ENCODE results near the gene GRIPAP1.

GRIPAP1 gene

DNA sequence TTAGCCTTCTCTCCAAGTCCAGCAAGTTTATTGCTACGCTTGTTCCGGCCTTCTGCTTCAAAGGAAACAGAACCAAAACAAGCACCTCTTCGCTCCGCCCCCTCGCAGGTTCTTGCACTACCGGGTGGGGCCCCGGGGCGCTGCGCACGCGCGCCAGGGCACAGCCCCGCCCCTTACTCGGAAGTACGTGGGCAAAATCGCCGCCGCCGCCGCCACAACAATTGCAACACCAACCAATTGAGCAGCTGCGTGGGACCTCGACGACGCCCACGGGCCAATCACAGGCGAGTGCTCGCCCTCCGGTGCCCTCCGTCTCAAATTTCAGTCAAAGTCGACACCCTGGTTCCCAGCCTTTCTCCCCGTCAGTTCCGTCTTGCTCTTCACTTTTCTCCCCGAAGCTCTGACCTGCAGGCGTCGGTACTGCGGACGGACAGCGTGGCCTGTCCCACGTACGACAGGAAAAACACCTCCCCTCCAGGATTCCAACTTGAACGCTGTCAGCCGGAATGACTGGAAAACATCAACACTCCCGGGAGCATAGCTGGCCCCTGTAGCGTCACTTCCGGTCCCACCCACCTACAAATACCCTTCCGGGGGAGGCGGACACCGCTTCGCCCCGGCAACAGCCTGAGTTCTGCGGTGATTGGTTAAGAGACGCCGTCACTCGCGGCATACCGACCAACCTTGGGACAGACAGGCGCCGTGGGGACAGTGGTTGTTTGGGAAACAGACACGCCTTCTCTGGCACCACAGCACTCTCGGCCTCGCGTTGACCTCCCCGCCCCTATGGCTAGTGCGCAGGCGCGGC, 44.0 kb downstream of the GRIPAP1 start:
- FAIRE-seq: peak; percentile 91

DNA sequence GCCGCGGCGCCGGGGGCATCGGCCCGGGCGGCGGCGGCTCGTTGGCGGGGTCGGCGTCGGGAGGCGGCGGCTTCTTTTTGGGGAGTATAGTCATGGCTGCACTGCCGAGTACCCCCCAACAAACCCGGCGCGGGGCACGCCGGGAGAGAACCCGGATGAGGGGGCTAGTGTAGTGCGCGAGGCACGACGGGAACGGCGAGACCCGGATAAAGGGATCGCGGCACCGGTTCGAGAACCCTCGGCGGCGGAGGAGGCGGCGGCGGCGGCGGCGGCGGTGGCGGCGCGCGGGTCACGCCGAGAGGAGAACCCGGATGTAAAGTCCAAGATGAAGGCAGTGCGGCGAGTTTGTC, 44.6 kb downstream of the GRIPAP1 start, which contains the start of gene OTUD5:
Gene OTUD5, minus strand, starts transcription at position 131 of the 350 bp plus-strand sequence. Its CDS starts 37 bp downstream, at position 94.
- no peak for FAIRE-seq

GRCh38 chrX:48956728-48957414, 45.2 kb downstream of the GRIPAP1 start:
- FAIRE-seq: no peak

DNA sequence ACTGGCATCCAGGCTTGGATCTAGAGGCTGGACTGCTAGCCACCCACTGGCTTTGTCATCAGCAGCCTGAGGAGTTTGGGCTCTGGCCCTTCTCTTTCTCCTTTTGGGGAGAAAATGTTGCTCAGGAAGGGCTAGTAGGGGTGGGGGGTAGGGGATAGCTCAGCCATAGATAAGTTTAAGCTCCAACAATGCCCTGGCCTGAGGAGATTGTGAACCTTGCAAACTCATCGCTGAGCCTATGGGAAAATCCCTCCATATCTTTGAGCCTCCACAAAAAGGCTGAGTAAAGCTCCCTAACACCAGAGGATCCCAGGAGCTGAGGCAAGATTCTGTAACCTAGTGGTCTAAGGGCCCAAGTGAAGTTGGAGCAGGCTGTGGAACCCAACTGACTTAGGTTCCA, 53.5 kb downstream of the GRIPAP1 start:
- no peak for FAIRE-seq

DNA sequence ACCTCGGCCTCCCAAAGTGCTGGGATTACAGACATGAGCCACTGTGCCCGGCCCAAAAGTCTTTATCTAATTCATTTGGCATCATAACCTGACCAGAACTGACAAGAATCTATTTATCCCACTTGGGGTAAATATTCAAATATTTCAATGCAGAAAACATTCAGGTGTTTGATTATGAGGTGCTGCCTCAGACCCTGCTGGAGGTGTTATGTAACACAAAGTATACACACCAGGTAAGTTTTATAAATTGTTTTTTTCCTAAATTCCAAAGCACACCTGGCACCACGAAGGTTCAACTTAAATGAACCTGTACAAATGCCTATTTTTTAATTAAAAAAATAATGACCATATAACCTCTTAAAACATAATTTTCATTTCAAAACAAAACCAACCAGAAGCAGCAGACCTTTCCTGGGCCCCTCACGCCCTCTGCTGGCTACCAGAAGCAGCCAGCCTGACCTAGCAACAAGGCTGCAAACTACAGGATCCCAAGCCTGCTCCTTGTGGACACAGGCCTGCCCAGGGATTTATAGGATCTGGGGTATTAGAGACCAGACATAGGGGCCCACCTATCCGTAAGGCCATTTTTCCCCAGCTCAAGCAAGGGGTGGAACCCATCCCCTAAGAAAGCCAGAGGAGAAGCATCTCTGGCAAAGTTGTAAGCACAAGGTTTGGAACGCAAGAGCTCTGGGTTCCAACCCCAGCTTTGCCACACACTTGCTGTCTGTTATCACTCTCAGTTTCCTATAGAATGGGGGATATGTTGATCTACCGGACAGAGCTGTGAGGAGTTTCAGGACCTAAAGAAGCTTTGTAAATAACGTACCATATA, 56.3 kb downstream of the GRIPAP1 start:
- peak; percentile 21 for FAIRE-seq

DNA sequence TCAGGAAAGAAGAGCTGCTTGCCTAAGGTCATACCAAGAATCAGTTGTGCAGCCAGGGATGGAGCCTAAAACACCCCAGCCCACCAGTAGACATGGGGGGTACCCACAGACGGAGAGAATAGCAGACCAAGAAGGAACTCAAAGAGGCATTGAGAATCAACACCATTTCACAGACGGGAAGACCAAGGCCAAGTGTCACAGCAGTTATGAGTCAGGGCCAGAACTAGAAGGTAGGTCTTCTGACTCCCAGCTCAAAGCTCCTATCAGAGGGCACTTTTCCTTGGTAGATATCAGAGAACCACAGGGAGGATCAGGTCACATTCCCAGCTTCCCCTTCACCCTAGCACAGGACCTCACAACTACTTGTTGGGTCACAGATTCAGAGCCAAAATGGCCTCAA, 59.2 kb downstream of the GRIPAP1 start:
- FAIRE-seq: no peak

DNA sequence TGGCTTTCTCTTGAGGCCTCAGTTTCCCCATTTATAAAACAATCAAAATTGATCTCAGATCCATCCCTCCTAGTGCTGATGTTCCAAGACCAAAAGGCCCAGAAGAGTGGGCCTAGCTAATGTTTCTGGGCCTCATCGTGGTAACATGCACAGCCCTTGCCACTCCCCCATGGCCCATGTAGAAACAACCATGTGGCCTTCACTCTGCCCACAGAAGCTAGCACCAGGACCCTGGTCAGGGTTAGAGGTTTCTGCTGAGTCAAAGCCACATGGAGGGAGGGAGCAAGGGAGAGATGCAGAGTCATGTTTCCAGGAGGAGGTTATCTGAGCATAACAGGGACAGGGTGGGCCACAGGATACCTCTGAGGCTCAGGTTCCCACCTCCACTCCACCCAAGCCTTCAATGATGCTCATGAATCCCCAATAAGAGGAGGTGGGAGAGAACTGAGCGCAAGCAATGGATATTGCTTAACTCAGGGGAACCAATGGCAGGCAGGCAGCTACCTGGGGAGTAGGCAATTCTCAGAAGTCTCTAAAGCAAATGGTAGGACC, 61.6 kb downstream of the GRIPAP1 start:
- FAIRE-seq: no peak

GRCh38 chrX:48939524-48940228, 62.4 kb downstream of the GRIPAP1 start:
- FAIRE-seq: no peak

GRCh38 chrX:48938721-48939425, 63.2 kb downstream of the GRIPAP1 start:
- FAIRE-seq: no peak

DNA sequence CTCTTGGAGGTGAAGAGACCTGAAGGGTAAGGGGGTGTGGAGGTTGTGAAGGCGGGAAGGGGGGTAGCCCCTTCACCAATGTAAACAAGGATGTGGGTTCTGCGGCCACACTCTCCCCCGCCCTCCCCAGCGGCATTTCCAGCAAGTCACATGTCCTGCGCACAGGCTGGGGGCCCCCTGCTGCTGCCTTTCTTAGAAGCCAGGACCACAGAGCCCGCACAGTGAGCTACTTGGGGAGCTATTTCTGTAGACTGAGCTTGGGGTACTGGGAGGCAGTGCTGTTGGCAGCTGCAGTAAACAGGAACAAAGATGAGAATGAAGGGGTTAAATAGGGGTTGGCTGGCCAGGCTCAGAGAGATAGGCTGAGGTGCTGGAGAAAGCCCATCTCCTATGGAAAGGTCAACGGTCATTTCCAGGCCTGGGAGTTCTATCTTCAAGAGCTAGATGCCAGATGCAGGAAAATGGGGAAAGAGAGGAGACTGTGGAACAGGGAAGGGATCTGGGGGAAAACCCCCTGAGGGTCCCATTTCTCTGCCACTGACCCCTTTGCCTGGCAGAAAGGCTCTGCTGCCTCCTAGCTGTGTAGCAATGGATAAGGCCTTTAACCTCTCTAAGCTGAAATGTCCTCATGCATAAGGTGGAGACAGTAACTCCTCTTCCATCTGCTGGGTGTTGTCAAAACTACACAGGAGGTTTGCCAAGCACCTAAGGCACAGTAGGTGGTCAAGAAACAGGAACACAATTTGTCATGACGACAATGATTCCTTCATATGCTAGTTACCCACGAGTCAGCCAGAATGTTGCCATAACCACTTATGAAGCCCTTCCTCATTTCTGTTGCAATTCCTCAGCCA, 64.8 kb downstream of the GRIPAP1 start:
- FAIRE-seq: no peak

GRCh38 chrX:48936429-48937053, 65.5 kb downstream of the GRIPAP1 start:
- FAIRE-seq: no peak

DNA sequence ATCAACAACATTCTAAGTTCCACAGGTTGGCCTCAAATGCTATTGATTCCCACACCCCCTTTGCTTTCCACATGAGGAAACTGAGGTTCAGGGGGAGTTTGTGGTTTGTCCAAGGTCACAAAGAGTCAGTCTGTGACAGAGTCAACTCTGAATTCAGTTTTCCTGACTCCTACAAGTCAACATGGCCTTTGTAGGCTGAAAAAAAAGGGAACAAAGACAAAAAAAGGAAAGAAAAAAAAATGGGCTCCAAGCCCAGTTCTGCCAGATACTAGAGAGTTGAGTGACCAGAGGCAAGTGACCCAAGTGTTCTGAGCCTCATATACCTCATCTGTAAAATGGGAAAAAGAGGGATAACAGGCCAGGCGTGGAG, 66.8 kb downstream of the GRIPAP1 start:
- FAIRE-seq: no peak

DNA sequence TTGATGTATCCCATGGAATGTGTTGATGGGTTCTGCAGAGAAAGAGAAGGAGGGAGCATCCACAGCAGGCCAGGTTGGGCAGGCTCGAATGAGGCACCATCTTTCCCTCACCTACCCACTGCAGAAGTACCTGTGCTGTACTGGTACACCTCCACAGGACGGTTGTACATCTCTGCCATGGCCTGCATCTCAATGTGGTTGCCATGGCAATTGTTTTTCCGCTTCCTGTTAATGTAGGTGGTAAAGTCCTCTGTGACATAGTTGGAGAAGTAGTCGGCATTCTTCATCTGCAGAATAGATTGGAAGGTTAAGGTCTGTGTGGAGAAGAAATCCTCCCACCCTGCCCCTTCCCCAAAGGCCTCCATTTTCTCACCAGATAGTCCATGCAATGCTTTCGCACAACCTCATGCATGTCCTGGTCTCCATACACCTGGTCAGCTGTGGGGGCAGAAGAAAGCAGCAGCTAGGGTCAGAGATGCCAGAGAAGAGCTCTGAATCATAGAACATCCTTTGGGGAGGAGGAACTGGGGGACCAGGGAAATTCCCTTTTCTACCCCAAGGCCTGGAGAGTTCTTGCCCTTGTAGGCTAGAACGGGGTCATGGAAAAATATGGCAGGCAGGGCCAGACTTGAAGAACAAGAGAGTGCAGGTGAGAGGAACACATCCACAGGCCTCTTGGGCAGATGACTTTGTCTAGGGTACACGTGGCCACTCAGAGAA, 67.3 kb downstream of the GRIPAP1 start:
- FAIRE-seq: no peak

- no peak for FAIRE-seq
These were observed 68.3 kb downstream of the GRIPAP1 start for GRCh38 chrX:48933757-48934156.

DNA sequence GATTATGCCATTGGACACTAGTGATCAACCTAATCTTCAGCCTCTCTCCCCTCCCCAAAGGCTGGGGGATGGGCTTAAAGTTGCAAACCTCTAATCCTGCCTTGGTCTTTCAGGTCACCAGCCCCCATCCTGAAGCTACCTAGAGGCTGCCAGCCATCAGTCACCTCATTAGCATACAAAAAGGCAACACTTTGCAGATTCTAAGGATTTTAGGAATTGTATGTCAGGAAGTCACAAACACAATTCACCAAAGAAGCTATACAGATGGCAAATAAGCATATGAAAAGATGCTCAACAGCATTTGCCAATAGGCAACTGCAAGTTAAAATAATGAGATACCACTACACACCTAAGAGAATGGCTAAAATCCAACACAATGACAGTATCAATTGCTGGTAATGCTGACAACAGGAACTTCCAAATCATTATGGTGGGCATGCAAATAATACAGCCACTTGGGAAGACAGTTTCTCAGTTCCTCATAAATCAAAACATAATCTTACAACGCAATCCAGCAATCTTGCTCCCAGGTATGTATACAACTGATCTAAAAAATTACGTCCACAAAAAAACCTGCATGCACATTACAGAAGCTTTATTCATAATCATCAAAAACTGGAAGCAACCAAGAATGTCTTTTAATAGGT, 74.2 kb downstream of the GRIPAP1 start:
- no peak for FAIRE-seq

DNA sequence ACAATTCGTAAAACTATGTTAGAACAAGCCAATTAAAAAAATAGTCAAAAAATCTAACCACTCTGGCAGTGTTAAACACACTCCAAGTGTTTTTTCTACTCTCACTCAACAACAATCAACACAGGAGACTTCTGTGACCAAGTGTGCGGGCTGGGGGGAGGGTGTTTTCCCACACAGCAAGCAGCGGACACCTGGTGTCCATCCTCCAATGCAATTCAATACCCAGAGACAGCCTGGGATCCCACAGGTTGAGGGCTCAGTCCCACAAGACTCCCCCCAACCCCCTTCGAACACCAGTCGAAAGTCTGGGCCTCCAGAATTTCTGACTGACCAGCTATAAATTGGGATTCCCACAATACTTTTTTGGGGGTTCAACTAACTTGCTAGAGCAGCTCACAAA, 74.9 kb downstream of the GRIPAP1 start:
- FAIRE-seq: no peak

DNA sequence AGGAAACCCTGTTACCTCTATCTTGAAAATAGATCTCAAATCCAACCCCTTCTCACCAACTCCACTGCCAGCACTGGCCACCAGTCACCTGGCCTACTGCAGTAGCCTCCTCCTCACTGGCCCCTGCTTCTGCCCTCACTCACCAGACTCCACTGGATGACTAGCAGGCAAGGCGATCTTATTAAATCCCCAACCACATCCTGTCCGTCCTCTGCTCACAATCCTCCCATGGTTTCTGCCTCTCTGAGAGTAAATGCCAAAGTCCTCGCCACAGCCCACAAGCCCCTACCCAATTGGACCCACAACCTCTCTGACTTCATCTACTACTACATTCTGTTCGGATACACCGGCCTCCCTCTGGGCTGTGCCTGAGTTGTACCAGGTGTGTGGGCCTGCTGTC, 77.8 kb downstream of the GRIPAP1 start:
- no peak for FAIRE-seq

- FAIRE-seq: no peak
These were observed 78.3 kb downstream of the GRIPAP1 start for GRCh38 chrX:48923771-48924170.

Measured in islet of Langerhans (tissue), 1 donor.